ENCODE measurements around the gene PLAGL1.
A peak's percentile ranks its signal among the peaks of the same experiment; 100 is the strongest.

Gene PLAGL1

GRCh38 chr6:144008846-144009245 is 787 bp upstream of the PLAGL1 start:
- no peak for DNase-seq

- DNase-seq = peak; percentile 6
Measured at GRCh38 chr6:144007478-144008119, 460 bp downstream of the PLAGL1 start.

- DNase-seq = peak; percentile 20
Measured at GRCh38 chr6:144006736-144007477, 1.2 kb downstream of the PLAGL1 start.

GRCh38 chr6:143999406-143999805 is 8.7 kb downstream of the PLAGL1 start:
- DNase-seq = no peak

GRCh38 chr6:143998686-143999085 is 9.4 kb downstream of the PLAGL1 start:
- no peak for DNase-seq

- no peak for DNase-seq
Measured at GRCh38 chr6:143993965-143994646, 14.0 kb downstream of the PLAGL1 start.

- no peak for DNase-seq
Measured at GRCh38 chr6:143992285-143992684, 15.8 kb downstream of the PLAGL1 start.

GRCh38 chr6:143986463-143987065 is 21.5 kb downstream of the PLAGL1 start:
- DNase-seq = no peak

GRCh38 chr6:143984666-143985065 is 23.4 kb downstream of the PLAGL1 start:
- no peak for DNase-seq

GRCh38 chr6:143982968-143983367 is 25.1 kb downstream of the PLAGL1 start:
- no peak for DNase-seq

GRCh38 chr6:143980921-143981320 is 27.1 kb downstream of the PLAGL1 start:
- DNase-seq = no peak

- no peak for DNase-seq
Measured at GRCh38 chr6:143976806-143977349, 31.2 kb downstream of the PLAGL1 start.

- no peak for DNase-seq
Measured at GRCh38 chr6:143974089-143974488, 34.0 kb downstream of the PLAGL1 start.

- DNase-seq = peak; percentile 67
Measured at GRCh38 chr6:143973097-143973966, 34.7 kb downstream of the PLAGL1 start.

GRCh38 chr6:143971482-143972205 is 36.4 kb downstream of the PLAGL1 start:
- no peak for DNase-seq

GRCh38 chr6:143970456-143971218 is 37.4 kb downstream of the PLAGL1 start:
- DNase-seq = no peak

- no peak for DNase-seq
Measured at GRCh38 chr6:143969077-143969476, 39.0 kb downstream of the PLAGL1 start.

GRCh38 chr6:143967706-143968376 is 40.2 kb downstream of the PLAGL1 start:
- no peak for DNase-seq

GRCh38 chr6:143966312-143966711 is 41.7 kb downstream of the PLAGL1 start:
- DNase-seq = no peak

Measured in retina (tissue), 1 donor.